Embryonic facial prominence (tissue), 1 donor: Measurements from ENCODE around the gene ETFA.

Experiments used
- DNase-seq: peaks from one replicate; pipeline ENCODE4 v3.0.0-alpha.2; 2016; ENCODE audit errors: extremely low spot score

ETFA gene

GRCh38 chr15:76215634-76216033 is 95.6 kb downstream of the ETFA start:
- DNase-seq: no peak

DNA sequence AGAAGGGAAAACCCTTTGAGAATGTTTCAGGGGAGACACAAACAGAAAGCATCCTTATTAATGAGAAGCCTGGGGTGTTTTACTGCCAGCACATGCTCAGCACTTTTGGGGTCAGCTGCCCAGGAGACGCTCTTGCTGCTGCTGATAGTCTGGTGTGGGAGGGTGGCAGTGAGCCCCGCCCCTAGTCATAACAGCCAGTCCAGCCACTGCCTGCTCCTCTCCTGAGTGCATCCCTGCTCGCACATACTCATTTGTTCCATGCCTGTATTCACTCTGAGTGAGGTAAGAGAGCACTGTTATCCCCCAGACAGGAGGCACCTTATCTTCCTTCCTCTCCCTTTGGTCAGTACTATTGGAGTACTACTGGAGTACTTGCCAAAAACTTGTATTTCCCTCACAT is 101.3 kb downstream of the ETFA start:
- DNase-seq: no peak

GRCh38 chr15:76209523-76209922 is 101.7 kb downstream of the ETFA start:
- no peak for DNase-seq

GRCh38 chr15:76208786-76209424 is 102.4 kb downstream of the ETFA start:
- DNase-seq: no peak

GRCh38 chr15:76208084-76208785 is 103.0 kb downstream of the ETFA start:
- DNase-seq: no peak

GRCh38 chr15:76206325-76206976 is 104.8 kb downstream of the ETFA start:
- no peak for DNase-seq

DNA sequence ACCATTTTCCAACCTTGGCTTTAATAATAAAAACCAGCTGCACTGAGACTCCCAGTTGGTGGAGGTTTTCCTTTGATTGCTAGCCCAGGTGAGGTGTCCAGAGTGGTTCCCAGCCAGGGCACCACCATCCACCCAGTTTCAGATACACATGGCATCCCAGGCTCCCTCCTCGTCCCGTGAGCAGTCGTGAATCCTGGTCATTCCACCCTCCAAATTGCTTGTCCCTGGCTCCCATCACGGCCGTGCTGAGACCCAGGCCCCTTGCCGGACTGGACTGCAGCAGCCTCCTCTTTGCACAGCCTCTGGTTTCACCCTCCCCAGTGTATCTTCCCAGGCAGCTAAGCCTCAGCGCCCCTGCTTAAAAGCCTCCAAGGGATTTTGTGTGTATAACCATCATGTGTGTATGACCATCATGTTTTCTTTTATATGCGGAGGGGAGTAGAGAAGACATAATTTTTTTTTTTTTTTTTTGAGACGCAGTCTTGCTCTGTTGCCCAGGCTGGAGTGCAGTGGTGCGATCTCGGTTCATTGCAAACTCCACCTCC is 106.3 kb downstream of the ETFA start:
- DNase-seq: no peak

- DNase-seq: no peak
Measured at GRCh38 chr15:76204109-76204845, 107.0 kb downstream of the ETFA start.

DNA sequence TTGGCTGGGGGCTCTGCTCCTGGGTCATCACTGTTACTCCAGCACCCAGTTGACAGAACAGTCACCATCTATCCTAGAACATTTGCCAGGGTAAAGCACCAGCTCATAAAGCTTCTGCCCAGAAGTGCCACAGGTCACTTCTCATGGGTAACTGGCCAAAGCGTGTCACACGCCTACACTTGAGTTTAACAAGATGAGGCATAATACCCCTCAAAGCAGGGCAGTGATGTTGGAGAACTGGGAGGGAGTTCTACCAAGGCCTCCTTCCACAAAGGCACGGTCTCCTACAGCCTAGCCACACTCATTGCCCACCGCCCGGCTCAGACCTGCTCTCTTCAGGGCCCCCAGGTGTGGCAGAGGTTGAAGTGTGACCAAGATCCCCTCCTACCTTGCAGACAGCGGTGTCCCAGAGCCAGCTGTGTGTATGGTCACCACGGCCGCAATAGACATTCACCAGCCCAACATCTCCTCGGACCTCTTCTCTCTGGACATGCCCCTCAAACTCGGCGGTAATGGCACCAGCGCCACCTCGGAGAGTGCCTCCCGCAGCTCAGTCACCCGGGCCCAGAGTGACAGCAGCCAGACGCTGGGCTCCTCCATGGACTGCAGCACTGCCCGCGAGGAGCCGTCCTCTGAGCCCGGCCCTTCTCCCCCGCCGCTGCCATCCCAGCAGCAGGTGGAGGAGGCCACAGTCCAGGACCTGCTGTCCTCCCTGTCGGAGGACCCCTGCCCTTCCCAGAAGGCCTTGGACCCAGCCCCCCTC is 107.7 kb downstream of the ETFA start:
- DNase-seq: no peak

DNA sequence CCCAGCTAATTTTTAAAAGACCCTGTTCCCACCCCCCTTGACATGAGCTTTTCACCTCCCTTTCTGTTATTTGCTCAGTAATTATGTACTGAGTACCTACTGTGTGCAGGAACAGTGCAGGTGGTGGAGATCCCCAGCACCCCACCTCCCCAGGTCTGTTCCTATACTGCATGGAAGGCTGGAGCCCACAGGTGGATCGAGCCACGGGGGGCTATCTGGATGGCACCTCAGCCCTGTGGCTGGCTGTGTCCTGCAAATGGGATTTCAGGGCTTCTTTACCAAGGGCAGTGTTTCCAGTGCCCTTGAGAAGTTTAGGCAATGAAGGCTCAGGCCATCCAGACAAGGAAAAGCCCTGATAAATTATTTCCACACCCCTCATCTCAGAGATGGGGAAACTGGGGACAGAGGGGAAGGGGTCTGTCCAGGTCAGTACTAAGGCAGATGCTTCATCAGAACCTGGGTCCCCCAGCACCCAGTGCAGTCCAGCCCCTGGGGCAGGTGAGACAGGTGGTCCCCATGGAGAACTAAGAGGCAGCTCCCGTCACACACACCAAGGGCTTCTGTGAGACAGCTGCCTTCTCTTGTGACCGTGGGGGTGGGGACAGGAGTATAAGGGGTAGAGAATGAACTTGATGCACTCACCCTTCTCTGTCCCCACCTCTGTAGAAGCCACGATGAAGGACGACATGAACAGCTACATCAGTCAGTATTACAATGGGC is 109.6 kb downstream of the ETFA start:
- DNase-seq: no peak

DNA sequence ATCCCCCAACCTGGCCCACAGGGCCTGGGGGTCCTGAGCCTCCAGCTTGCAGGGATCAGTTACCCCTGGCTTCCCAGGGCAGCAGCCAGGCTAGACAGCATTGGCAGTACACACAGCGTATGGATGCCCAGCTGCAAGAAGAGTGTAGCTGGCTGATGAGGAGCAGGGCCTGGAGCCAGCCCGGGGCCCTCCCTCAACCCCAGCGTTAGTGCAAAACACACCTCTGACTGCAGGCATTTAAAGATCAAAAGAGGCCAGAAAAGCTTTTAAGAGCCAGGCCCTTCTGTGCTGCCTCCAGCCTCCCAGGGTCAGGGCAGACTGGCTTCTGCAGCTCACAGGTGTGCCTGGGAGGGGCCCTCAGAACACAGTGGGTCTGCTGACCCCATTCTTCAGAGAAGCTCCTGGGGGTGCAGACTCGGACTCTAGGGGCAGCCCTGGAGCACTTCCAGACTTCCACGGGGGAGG is 110.6 kb downstream of the ETFA start:
- no peak for DNase-seq

GRCh38 chr15:76200083-76200465 is 111.2 kb downstream of the ETFA start:
- no peak for DNase-seq

DNA sequence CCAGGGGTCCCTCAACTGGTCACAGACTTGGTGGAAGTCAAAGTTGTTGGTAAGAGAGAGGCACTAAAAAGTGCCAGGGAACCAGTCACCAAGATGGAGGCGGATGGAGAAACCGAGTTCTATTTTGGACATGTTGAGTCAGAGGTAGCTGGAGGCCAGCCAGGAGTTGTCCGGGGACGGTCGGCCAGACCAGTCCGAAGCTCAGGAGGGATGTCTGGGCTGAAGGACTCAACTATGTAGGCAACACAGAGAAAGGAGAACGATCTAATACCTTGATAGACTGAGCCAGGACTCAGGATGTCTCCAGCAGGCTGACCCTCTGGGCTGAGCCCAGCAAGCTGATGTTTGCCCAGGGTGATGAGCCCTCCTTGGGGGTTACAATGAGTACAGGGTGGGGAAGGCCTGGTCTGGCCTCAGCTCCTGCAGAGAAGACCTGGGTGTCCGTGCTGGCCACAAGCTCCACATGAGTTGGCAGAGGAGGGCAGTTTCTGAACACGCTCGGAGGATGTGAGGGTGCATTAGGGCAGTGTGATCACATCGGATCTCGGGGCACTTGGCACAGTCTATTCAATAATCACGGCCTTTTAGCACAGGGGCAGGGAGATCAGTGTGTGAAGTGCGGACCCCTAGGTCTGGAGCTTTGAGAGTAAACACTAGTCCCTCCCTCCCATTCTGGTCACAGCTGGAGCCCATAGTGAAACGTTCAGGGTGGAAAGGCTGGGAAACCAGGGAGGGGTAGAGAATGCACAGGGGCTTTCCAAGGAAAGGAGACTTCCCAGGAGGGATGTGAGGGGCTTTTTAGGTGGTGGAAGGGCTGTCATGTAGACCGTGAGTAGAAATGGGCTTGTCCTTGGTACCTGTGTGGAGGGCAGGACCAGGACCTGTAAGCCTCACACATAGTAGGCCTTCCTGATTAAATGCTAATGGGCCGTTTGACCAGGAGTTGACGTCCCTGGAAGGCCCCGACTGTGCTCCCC is 111.9 kb downstream of the ETFA start:
- DNase-seq: no peak

GRCh38 chr15:76198456-76199105 is 112.7 kb downstream of the ETFA start:
- no peak for DNase-seq

- DNase-seq: no peak
Measured at GRCh38 chr15:76197703-76198455, 113.4 kb downstream of the ETFA start.

DNA sequence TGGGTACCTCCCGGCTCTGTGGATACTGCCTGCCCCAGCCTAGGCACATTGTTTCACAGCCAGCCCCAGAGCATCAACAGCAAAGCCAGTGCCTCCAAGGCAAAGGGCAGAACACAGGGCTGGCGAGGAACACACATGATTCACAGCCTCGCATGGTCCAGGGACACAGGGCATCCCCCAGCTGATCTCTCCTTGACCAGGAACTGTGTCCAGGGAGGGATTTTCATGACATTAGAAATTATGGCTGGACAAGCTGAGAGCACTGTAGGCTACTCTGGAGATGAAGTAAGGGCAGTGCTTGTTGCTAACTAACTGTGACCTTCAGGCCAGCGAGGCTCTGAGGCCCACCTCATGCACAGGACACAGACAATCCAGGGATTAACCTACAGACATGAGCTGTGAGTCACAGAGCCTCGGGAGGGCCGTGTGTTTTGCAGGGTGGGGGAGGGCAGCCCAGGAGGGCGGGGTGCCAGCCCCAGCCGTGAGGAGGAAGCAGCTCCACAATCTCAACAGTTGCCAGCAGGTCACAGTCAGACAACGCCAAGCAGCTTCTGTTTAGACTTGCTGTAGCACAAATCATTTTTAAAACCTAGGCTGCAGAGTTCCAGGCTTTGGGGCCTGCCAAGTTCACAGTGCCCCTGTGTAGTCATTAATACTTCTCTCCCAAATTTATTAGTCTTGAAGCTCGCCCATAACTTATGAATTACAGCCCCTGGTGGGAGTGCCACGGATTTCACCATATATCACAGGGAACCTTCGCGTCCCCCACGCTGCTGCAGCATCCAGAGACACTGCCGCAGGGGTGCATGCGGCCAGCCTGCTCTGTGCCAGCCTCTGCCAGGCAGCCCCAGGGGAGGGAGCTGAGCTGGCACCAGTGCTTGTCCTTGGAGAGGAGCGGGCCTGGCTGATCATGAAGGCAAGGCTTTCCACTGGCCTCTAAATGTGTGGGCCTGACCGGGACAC is 114.7 kb downstream of the ETFA start:
- DNase-seq: no peak
